IMR-90 (cell line): Measurements from ENCODE around the gene COL4A1. TPM values are rescaled to one million over a fixed set of nuclear protein-coding genes. Genes with fewer than 3 reads are reported as not detected.

Experiments
- ATAC-seq: fragments of 200-7000 bp; cut with Tn5 transposase; 2 replicates; pipeline ENCODE4 v1.9.1; 2020; ENCODE audit warnings: low read depth, mild to moderate bottlenecking, moderate library complexity
- BruUV-seq: library from RNA; stranded (reverse); fragments of 400-500 nt; replicated peaks from 2 replicates; lab custom pipeline; 2021; lab: Mats Ljungman, UMichigan
- CTCF ChIA-PET: fragments of 300-600 bp; formaldehyde crosslinking; extraction: SDS; loops from one replicate; lab custom pipeline; 2021; ENCODE audit warnings: antibody characterized with exemption; lab: Yijun Ruan, JAX
- POLR2A ChIA-PET: fragments of 300-600 bp; sonication (Branson Sonifier 250); formaldehyde crosslinking; loops from one replicate; lab custom pipeline; 2022; ENCODE audit warnings: antibody characterized with exemption; ENCODE audit not compliant: unreplicated experiment; lab: Charles Lee
- DNase-seq: peaks from one replicate; pipeline ENCODE4 v3.0.0; 2013
- H2AFZ ChIP-seq: replicated peaks from 2 replicates; pipeline ENCODE3; 2013; ENCODE audit warnings: low read length, mild to moderate bottlenecking; ENCODE audit not compliant: poor library complexity
- H2AK5ac ChIP-seq: 2 replicates; pipeline ENCODE4 v1.6.1; 2013; ENCODE audit warnings: low read depth, low read length, inconsistent platforms
- H2AK9ac ChIP-seq: replicated peaks from 2 replicates; pipeline ENCODE3; 2013; ENCODE audit warnings: mild to moderate bottlenecking, low read depth, low read length, moderate library complexity; ENCODE audit not compliant: poor library complexity
- H2BK120ac ChIP-seq: 2 replicates; pipeline ENCODE4 v1.6.1; 2013; ENCODE audit warnings: low read depth, low read length, inconsistent platforms
- H2BK15ac ChIP-seq: 3 replicates; pipeline ENCODE4 v1.6.1; 2013; ENCODE audit warnings: low read depth, low read length, inconsistent platforms
- H2BK20ac ChIP-seq: 2 replicates; pipeline ENCODE4 v1.6.1; 2013; ENCODE audit warnings: low read depth, mild to moderate bottlenecking, inconsistent platforms, low read length, moderate library complexity
- H2BK5ac ChIP-seq: 2 replicates; pipeline ENCODE4 v1.6.1; 2013; ENCODE audit warnings: mild to moderate bottlenecking, low read depth, low read length, inconsistent platforms; ENCODE audit not compliant: poor library complexity, severe bottlenecking
- H3K14ac ChIP-seq: replicated peaks from 2 replicates; pipeline ENCODE4 v1.6.1; 2013; ENCODE audit warnings: low read depth, low read length, inconsistent platforms
- H3K18ac ChIP-seq: 2 replicates; pipeline ENCODE4 v1.6.1; 2013; ENCODE audit warnings: low read depth, low read length, control low read depth
- H3K23ac ChIP-seq: 2 replicates; pipeline ENCODE4 v1.6.1; 2013; ENCODE audit warnings: low read depth, low read length, inconsistent platforms
- H3K27ac ChIP-seq: 2 replicates; pipeline ENCODE4 v1.5.1; 2013; ENCODE audit warnings: mild to moderate bottlenecking, control low read depth, low read length; ENCODE audit not compliant: insufficient read depth
- H3K27me3 ChIP-seq: 2 replicates; pipeline ENCODE4 v1.6.1; 2013; ENCODE audit warnings: low read length; ENCODE audit not compliant: control insufficient read depth, insufficient read depth
- H3K36me3 ChIP-seq: 2 replicates; pipeline ENCODE4 v1.6.1; 2013; ENCODE audit warnings: low read length, mixed read lengths; ENCODE audit not compliant: control insufficient read depth, insufficient read depth
- H3K4ac ChIP-seq: 2 replicates; pipeline ENCODE4 v1.6.1; 2013; ENCODE audit warnings: low read depth, low read length, inconsistent platforms
- H3K4me1 ChIP-seq: 2 replicates; pipeline ENCODE4 v1.6.1; 2013; ENCODE audit warnings: low read length, mixed read lengths; ENCODE audit not compliant: control insufficient read depth, insufficient read depth
- H3K4me2 ChIP-seq: 2 replicates; pipeline ENCODE4 v1.6.1; 2013; ENCODE audit warnings: low read depth, mild to moderate bottlenecking, control low read depth, low read length, moderate library complexity
- H3K4me3 ChIP-seq: 2 replicates; pipeline ENCODE4 v1.5.1; 2013; ENCODE audit warnings: low read depth, mild to moderate bottlenecking, control low read depth, low read length, moderate library complexity; ENCODE audit not compliant: insufficient read depth
- H3K56ac ChIP-seq: 2 replicates; pipeline ENCODE4 v1.6.1; 2013; ENCODE audit warnings: low read length, inconsistent platforms; ENCODE audit not compliant: insufficient read depth; ENCODE audit errors: extremely low read depth
- H3K79me1 ChIP-seq, 2 experiments: 2 replicates each; pipeline ENCODE4 v1.6.1; 2013; ENCODE audit warnings: low read length in 2 of 2, inconsistent platforms in 1 of 2, low read depth in 1 of 2
- H3K9ac ChIP-seq: 2 replicates; pipeline ENCODE4 v1.6.1; 2013; ENCODE audit warnings: low read depth, low read length, control low read depth
- H3K9me1 ChIP-seq: 2 replicates; pipeline ENCODE4 v1.6.1; 2013; ENCODE audit warnings: low read length, inconsistent platforms; ENCODE audit not compliant: insufficient read depth
- H3K9me3 ChIP-seq: 2 replicates; pipeline ENCODE4 v1.6.1; 2013; ENCODE audit warnings: low read length; ENCODE audit not compliant: control insufficient read depth, insufficient read depth
- H4K20me1 ChIP-seq: 2 replicates; pipeline ENCODE4 v1.6.1; 2013; ENCODE audit warnings: low read length, inconsistent platforms; ENCODE audit not compliant: insufficient read depth
- H4K5ac ChIP-seq: 2 replicates; pipeline ENCODE4 v1.6.1; 2013; ENCODE audit warnings: mild to moderate bottlenecking, low read depth, low read length, control low read depth
- H4K8ac ChIP-seq, 2 experiments: 2 replicates each; pipeline ENCODE4 v1.6.1; 2013; ENCODE audit warnings: low read depth in 2 of 2, low read length in 2 of 2, control low read depth in 1 of 2, inconsistent platforms in 1 of 2
- H4K91ac ChIP-seq: 2 replicates; pipeline ENCODE4 v1.6.1; 2013; ENCODE audit warnings: low read depth, low read length, inconsistent platforms; ENCODE audit not compliant: insufficient read depth
- FOS ChIP-seq: fragments of 150-350 bp; IDR thresholded peaks from 2 replicates; pipeline ENCODE4 v1.6.1; 2016; ENCODE audit warnings: low read depth, low read length
- MAZ ChIP-seq: IDR thresholded peaks from 2 replicates; pipeline ENCODE4 v1.6.1; 2012; ENCODE audit warnings: low read depth, mild to moderate bottlenecking, low read length, improper control_type of control experiment, moderate library complexity, borderline replicate concordance
- RAD21 ChIP-seq: IDR thresholded peaks from 2 replicates; pipeline ENCODE4 v1.6.1; 2012; ENCODE audit warnings: low read length, improper control_type of control experiment
- RFX5 ChIP-seq: IDR thresholded peaks from 2 replicates; pipeline ENCODE4 v1.8.0; 2012; ENCODE audit warnings: low read depth, mild to moderate bottlenecking, low read length, moderate library complexity
- WGBS, 2 experiments: methylation state at CpG; one replicate each; pipeline versions ENCODE4 v1.1.5 to v1.1.7; 2013; ENCODE audit warnings: missing lambda C conversion rate in 2 of 2; ENCODE audit not compliant: insufficient read length in 1 of 2; ENCODE audit errors: extremely low coverage in 2 of 2; 5-methylcytosine and 5-hydroxymethylcytosine counted together
- dilution Hi-C: fragments of 300-500 bp; cut with HindIII; formaldehyde crosslinking; loops from one replicate; pipeline ENCODE4 v1.14.3; 2018; ENCODE audit warnings: low sequenced_read_pairs; ENCODE audit not compliant: unreplicated experiment
- in situ Hi-C: fragments of 300-500 bp; cut with MboI; formaldehyde crosslinking; loops from 3 replicates; pipeline ENCODE4 v1.14.3; 2019; ENCODE audit warnings: low sequenced_read_pairs, inconsistent platforms, mixed read lengths
- intact Hi-C: fragments of 100-400 bp; cut with micrococcal nuclease; formaldehyde crosslinking; loops from 2 replicates; pipeline ENCODE4 v1.10.0; 2022
- polyA plus RNA-seq, 3 experiments: library from polyadenylated mRNA; depleted of rRNA; stranded (reverse); fragments of >200 nt; gene quantifications; 2 replicates each; pipeline ENCODE4 v1.2.3, GENCODE V29; 2012; ENCODE audit warnings: low replicate concordance in 1 of 3
- total RNA-seq: library from RNA; depleted of rRNA; stranded (reverse); fragments of >200 nt; gene quantifications from 2 replicates; pipeline ENCODE4 v1.2.3, GENCODE V29; 2012

The COL4A1 gene
- total and polyA plus RNA-seq, 2 of the 4 experiments (the other 2 are of a cell fraction): 230 to 337 TPM

DNA sequence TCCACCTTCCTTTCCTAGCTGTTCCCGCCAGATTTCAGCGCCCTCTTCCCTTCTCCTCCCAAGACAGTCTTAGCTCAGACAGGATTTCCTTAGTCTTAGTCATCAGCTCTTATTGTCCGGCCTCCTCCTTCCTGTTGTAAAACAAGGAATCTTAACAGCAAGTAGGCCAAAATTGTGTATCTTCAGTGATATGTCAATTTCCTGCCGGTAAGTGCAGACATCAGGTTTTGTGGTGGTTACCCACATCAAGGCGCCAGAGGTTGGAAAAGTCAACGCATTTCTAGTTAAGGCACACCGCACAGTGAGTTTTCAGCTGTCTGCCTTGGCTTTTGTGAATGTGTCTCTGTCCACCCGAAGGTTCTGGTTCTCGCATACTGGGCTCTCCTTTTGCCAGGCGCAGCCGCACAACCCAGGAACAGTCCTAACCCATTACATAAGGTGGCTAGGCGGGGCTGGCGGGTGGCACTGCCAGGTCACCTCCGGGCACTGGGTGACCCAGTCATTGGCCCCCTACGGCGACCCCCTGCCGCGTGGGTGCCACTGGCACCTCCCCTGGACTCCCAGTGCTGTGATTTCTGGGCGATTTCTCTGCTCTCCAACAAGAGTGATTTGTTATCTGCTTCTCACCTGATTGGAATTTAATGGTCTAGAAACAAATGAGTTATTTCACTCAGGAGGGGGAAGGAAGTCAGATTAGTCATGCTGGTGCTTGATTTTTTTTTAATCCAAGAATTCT, 13.0 kb upstream of the COL4A1 start:
- Histone ChIP-seq H3K18ac (0 out of 2 replicates have a peak overlapping the region, but pooled peaks have one; percentile 2), H4K8ac (peak overlapping the region in 1 of 2 experiments; percentile 74; a peak in 3 of 4 replicates), H2BK20ac (peak overlapping the region; percentile 63; the same call in 1 of the 2 replicates), H2BK5ac (peak overlapping the region; percentile 88), H3K23ac (peak overlapping the region; percentile 29; the same call in 1 of the 2 replicates), H3K9me3 (no peaks in the 10 kb centered on the region), H2AK5ac (peak overlapping the region; percentile 87), H2AK9ac (peak overlapping the region; percentile 70), H3K4me2 (peak overlapping the region; percentile 2; the same call in 1 of the 2 replicates), H2BK15ac (peak overlapping the region; percentile 6; the same call in 1 of the 3 replicates), H4K20me1 (peaks cover 76% of the 10 kb centered on the region), H3K56ac (no peak overlapping the region; the same call in 1 of the 2 replicates), H3K14ac (peak overlapping the region; percentile 64), H3K9ac (no peak overlapping the region), H2BK120ac (peak overlapping the region; percentile 62), H4K91ac (peak overlapping the region; percentile 67), H4K5ac (no peak overlapping the region), H3K27me3 (no peaks in the 10 kb centered on the region), H3K79me1 (peaks cover 28 to 87% of the 10 kb centered on the region in 2 experiments), H3K9me1 (peaks cover 52% of the 10 kb centered on the region), H3K4me1 (peaks cover 29% of the 10 kb centered on the region), H3K27ac (peak overlapping the region; percentile 64), H3K36me3 (peaks cover 32% of the 10 kb centered on the region), H3K4me3 (no peak overlapping the region), H2AFZ (no peak overlapping the region), H3K4ac (peak overlapping the region; percentile 89)
- 0 out of 2 replicates have a peak, but pooled peaks have one; percentile 11 for TF ChIP-seq RAD21
- TF ChIP-seq RFX5: no peak
- peak; percentile 10; the same call in 1 of the 2 replicates for TF ChIP-seq MAZ
- peak; percentile 61 for TF ChIP-seq FOS
- ChIA-PET CTCF (no interaction called here), POLR2A (interaction anchor here (0.6 kb wide), 1 partner anchor 10 kb away, joined by 4 read pairs; no protein-coding TSS in a partner anchor)
- DNase-seq (peak; percentile 86), ATAC-seq (peak; percentile 7)
- dilution Hi-C loops (no loop called here), in situ Hi-C loops (no loop called here), intact Hi-C loops (no loop called here)
- no TSS peak for BruUV-seq
- 71% methylated on average over 7 of the region's 19 CpGs; no CpG with 5 or more reads in 1 of the 2 experiments for WGBS, 2 experiments
